A549 (cell line): ENCODE results near the gene CDC42EP4.

Experiments
- POLR2A ChIP-seq: IDR thresholded peaks from 2 replicates; pipeline ENCODE4 v1.6.1; 2012; ENCODE audit warnings: mild to moderate bottlenecking, low read length
- TF ChIP-seq, protein P1 (sequence below): fragments of 150-350 bp; IDR thresholded peaks from 2 replicates; pipeline ENCODE4 v1.6.1; 2014; ENCODE audit warnings: low read depth, mild to moderate bottlenecking, low read length

DNA sequence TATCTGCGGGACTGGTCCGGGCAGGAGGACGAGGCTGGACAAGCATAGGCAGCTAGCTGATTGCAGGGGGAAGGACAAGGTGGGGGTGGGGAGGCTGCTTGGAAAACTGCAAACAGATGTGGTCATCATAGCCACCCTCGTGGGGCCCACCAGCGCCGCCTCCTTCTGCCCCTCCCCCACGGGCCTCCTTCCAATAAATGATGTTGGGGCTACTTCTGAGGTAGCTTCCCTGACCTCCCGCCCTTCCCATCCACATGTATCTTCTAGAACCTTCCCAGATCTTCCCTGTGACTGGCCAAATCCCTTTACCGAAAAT is 12.3 kb upstream of the CDC42EP4 start:
- TF ChIP-seq POLR2A: no peak
- TF ChIP-seq, protein P1, sequence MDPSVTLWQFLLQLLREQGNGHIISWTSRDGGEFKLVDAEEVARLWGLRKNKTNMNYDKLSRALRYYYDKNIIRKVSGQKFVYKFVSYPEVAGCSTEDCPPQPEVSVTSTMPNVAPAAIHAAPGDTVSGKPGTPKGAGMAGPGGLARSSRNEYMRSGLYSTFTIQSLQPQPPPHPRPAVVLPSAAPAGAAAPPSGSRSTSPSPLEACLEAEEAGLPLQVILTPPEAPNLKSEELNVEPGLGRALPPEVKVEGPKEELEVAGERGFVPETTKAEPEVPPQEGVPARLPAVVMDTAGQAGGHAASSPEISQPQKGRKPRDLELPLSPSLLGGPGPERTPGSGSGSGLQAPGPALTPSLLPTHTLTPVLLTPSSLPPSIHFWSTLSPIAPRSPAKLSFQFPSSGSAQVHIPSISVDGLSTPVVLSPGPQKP: no peak
